WTC11 (cell line): ENCODE measurements around the gene TCAP. TPM values are rescaled to one million over a fixed set of nuclear protein-coding genes. Genes with fewer than 3 reads are reported as not detected.

Experiments used
- AFF4 ChIP-seq: sonication (generic); formaldehyde crosslinking; IDR thresholded peaks from 2 replicates; pipeline ENCODE4 v1.8.1; 2023; ENCODE audit warnings: mild to moderate bottlenecking, missing genetic modification reagents, borderline replicate concordance
- ATF1 ChIP-seq: sonication (generic); formaldehyde crosslinking; IDR thresholded peaks from 2 replicates; pipeline ENCODE4 v1.8.1; 2023; ENCODE audit warnings: mild to moderate bottlenecking, moderate library complexity, missing genetic modification reagents
- CREB1 ChIP-seq: sonication (generic); formaldehyde crosslinking; IDR thresholded peaks from 2 replicates; pipeline ENCODE4 v1.8.0; 2023; ENCODE audit warnings: mild to moderate bottlenecking, missing genetic modification reagents
- E2F1 ChIP-seq: sonication (generic); formaldehyde crosslinking; IDR thresholded peaks from 2 replicates; pipeline ENCODE4 v1.8.0; 2022; ENCODE audit warnings: mild to moderate bottlenecking, missing genetic modification reagents
- EMX1 ChIP-seq: fragments of 250-450 bp; sonication (Bioruptor Pico); IDR thresholded peaks from 2 replicates; pipeline ENCODE4 v1.8.0; 2021; ENCODE audit warnings: mild to moderate bottlenecking
- ETV6 ChIP-seq: sonication (generic); formaldehyde crosslinking; IDR thresholded peaks from 2 replicates; pipeline ENCODE4 v1.8.1; 2022; ENCODE audit warnings: mild to moderate bottlenecking, missing genetic modification reagents
- FOXK1 ChIP-seq: sonication (generic); formaldehyde crosslinking; IDR thresholded peaks from 2 replicates; pipeline ENCODE4 v1.8.0; 2022; ENCODE audit warnings: mild to moderate bottlenecking, moderate library complexity, missing genetic modification reagents
- HMGXB4 ChIP-seq: sonication (generic); formaldehyde crosslinking; IDR thresholded peaks from 2 replicates; pipeline ENCODE4 v1.8.1; 2023; ENCODE audit warnings: mild to moderate bottlenecking, moderate library complexity, missing genetic modification reagents
- NR1H2 ChIP-seq: sonication (generic); formaldehyde crosslinking; IDR thresholded peaks from 2 replicates; pipeline ENCODE4 v1.9.0; 2021; ENCODE audit warnings: mild to moderate bottlenecking, moderate library complexity, missing genetic modification reagents
- NR3C1 ChIP-seq: sonication (generic); formaldehyde crosslinking; conservative IDR thresholded peaks from 2 replicates; pipeline ENCODE4 v1.8.1; 2023; ENCODE audit warnings: low read depth, mild to moderate bottlenecking, missing genetic modification reagents
- SOX15 ChIP-seq: fragments of 250-450 bp; sonication (Bioruptor Pico); IDR thresholded peaks from 2 replicates; pipeline ENCODE4 v1.9.0; 2021; ENCODE audit warnings: mild to moderate bottlenecking
- ZNF121 ChIP-seq: sonication (generic); formaldehyde crosslinking; IDR thresholded peaks from 2 replicates; pipeline ENCODE4 v1.8.0; 2023; ENCODE audit warnings: missing genetic modification reagents
- ZNF263 ChIP-seq: sonication (generic); formaldehyde crosslinking; IDR thresholded peaks from 2 replicates; pipeline ENCODE4 v1.8.1; 2022; ENCODE audit warnings: low read depth, mild to moderate bottlenecking, moderate library complexity, missing genetic modification reagents
- ZNF281 ChIP-seq: sonication (generic); formaldehyde crosslinking; IDR thresholded peaks from 2 replicates; pipeline ENCODE4 v1.8.0; 2023; ENCODE audit warnings: mild to moderate bottlenecking, missing genetic modification reagents
- ZNF416 ChIP-seq: fragments of 250-450 bp; sonication (Bioruptor Pico); IDR thresholded peaks from 2 replicates; pipeline ENCODE4 v1.9.0; 2021; ENCODE audit warnings: mild to moderate bottlenecking, inconsistent platforms
- ZNF423 ChIP-seq: fragments of 250-450 bp; sonication (Bioruptor Pico); IDR thresholded peaks from 2 replicates; pipeline ENCODE4 v2.1.2; 2022; ENCODE audit warnings: mild to moderate bottlenecking, moderate library complexity
- ZNF671 ChIP-seq: fragments of 250-450 bp; sonication (Bioruptor Pico); IDR thresholded peaks from 2 replicates; pipeline ENCODE4 v1.8.0; 2021; ENCODE audit warnings: mild to moderate bottlenecking
- ZSCAN18 ChIP-seq: fragments of 250-450 bp; sonication (Bioruptor Pico); IDR thresholded peaks from 2 replicates; pipeline ENCODE4 v2.1.2; 2022; ENCODE audit warnings: mild to moderate bottlenecking, moderate library complexity
- total RNA-seq: library from RNA; stranded (reverse); gene quantifications from 3 replicates; pipeline ENCODE4 v1.2.3, GENCODE V29; 2021
- TF ChIP-seq, protein P1 (sequence below): fragments of 250-450 bp; sonication (Bioruptor Pico); IDR thresholded peaks from 2 replicates; pipeline ENCODE4 v1.9.0; 2021; ENCODE audit warnings: mild to moderate bottlenecking, borderline replicate concordance
- TF ChIP-seq, protein P2 (sequence below): sonication (generic); formaldehyde crosslinking; IDR thresholded peaks from 2 replicates; pipeline ENCODE4 v1.8.1; 2023; ENCODE audit warnings: mild to moderate bottlenecking, missing genetic modification reagents, moderate library complexity

The TCAP gene
- total RNA-seq, 1 experiment from 2014 or later: 2.9 TPM

- TF ChIP-seq ZNF281 (CRISPR knock-in tag) (no peak), FOXK1 (CRISPR knock-in tag) (no peak), NR1H2 (CRISPR knock-in tag) (no peak), NR3C1 (no peak), ATF1 (CRISPR knock-in tag) (no peak), ZNF416 (CRISPR knock-in tag) (no peak), AFF4 (CRISPR knock-in tag) (no peak), HMGXB4 (CRISPR knock-in tag) (no peak), ZNF423 (CRISPR knock-in tag) (0 out of 2 replicates have a peak, but pooled peaks have one; percentile 35), SOX15 (CRISPR knock-in tag) (no peak), ZNF121 (CRISPR knock-in tag) (no peak), ETV6 (no peak), ZNF263 (no peak), ZSCAN18 (no peak), ZNF671 (no peak), EMX1 (no peak), E2F1 (no peak), CREB1 (CRISPR knock-in tag) (no peak)
- TF ChIP-seq, protein P1, sequence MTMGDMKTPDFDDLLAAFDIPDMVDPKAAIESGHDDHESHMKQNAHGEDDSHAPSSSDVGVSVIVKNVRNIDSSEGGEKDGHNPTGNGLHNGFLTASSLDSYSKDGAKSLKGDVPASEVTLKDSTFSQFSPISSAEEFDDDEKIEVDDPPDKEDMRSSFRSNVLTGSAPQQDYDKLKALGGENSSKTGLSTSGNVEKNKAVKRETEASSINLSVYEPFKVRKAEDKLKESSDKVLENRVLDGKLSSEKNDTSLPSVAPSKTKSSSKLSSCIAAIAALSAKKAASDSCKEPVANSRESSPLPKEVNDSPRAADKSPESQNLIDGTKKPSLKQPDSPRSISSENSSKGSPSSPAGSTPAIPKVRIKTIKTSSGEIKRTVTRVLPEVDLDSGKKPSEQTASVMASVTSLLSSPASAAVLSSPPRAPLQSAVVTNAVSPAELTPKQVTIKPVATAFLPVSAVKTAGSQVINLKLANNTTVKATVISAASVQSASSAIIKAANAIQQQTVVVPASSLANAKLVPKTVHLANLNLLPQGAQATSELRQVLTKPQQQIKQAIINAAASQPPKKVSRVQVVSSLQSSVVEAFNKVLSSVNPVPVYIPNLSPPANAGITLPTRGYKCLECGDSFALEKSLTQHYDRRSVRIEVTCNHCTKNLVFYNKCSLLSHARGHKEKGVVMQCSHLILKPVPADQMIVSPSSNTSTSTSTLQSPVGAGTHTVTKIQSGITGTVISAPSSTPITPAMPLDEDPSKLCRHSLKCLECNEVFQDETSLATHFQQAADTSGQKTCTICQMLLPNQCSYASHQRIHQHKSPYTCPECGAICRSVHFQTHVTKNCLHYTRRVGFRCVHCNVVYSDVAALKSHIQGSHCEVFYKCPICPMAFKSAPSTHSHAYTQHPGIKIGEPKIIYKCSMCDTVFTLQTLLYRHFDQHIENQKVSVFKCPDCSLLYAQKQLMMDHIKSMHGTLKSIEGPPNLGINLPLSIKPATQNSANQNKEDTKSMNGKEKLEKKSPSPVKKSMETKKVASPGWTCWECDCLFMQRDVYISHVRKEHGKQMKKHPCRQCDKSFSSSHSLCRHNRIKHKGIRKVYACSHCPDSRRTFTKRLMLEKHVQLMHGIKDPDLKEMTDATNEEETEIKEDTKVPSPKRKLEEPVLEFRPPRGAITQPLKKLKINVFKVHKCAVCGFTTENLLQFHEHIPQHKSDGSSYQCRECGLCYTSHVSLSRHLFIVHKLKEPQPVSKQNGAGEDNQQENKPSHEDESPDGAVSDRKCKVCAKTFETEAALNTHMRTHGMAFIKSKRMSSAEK (CRISPR knock-in tag): no peak
- TF ChIP-seq, protein P2, sequence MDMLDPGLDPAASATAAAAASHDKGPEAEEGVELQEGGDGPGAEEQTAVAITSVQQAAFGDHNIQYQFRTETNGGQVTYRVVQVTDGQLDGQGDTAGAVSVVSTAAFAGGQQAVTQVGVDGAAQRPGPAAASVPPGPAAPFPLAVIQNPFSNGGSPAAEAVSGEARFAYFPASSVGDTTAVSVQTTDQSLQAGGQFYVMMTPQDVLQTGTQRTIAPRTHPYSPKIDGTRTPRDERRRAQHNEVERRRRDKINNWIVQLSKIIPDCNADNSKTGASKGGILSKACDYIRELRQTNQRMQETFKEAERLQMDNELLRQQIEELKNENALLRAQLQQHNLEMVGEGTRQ (CRISPR knock-in tag): no peak; the same call in 1 of the 2 replicates
Measured at GRCh38 chr17:39671651-39672521, 6.7 kb downstream of the TCAP start (continued).
